HG03175 (cell line): ENCODE data around the gene GNAI3.
A peak's percentile ranks its signal among the peaks of the same experiment; 100 is the strongest.

ENCODE experiments used
- ATAC-seq: cut with Tn5 transposase; IDR thresholded peaks from one replicate; pipeline ENCODE4 v1.9.1; 2021; ENCODE audit warnings: mild to moderate bottlenecking, moderate library complexity; ENCODE audit not compliant: unreplicated experiment

The GNAI3 gene

GRCh38 chr1:109543988-109544735 is 4.3 kb upstream of the GNAI3 start:
- ATAC-seq, result no peak

GRCh38 chr1:109546311-109547109 is 1.9 kb upstream of the GNAI3 start:
- ATAC-seq, result peak; percentile 38

GRCh38 chr1:109547463-109548320 is 723 bp upstream of the GNAI3 start:
- no peak for ATAC-seq

- no peak for ATAC-seq
These were observed 8.1 kb downstream of the GNAI3 start for GRCh38 chr1:109556563-109556962.

GRCh38 chr1:109557520-109557919 is 9.1 kb downstream of the GNAI3 start:
- ATAC-seq, result no peak

- ATAC-seq, result no peak
These were observed 11.6 kb downstream of the GNAI3 start for GRCh38 chr1:109559995-109560394.

GRCh38 chr1:109564194-109564878 is 15.9 kb downstream of the GNAI3 start:
- ATAC-seq, result no peak

GRCh38 chr1:109565241-109565640 is 16.8 kb downstream of the GNAI3 start:
- no peak for ATAC-seq

- ATAC-seq, result no peak
These were observed 18.6 kb downstream of the GNAI3 start for GRCh38 chr1:109566982-109567381.

GRCh38 chr1:109567877-109568672 is 19.7 kb downstream of the GNAI3 start:
- no peak for ATAC-seq

GRCh38 chr1:109569323-109569722 is 20.9 kb downstream of the GNAI3 start:
- no peak for ATAC-seq

GRCh38 chr1:109570414-109570813 is 22.0 kb downstream of the GNAI3 start:
- ATAC-seq, result no peak

GRCh38 chr1:109573785-109574184 is 25.4 kb downstream of the GNAI3 start:
- no peak for ATAC-seq

GRCh38 chr1:109578947-109579443 is 30.6 kb downstream of the GNAI3 start:
- no peak for ATAC-seq

- ATAC-seq, result no peak
These were observed 31.1 kb downstream of the GNAI3 start for GRCh38 chr1:109579491-109579890.

GRCh38 chr1:109582021-109582420 is 33.6 kb downstream of the GNAI3 start:
- no peak for ATAC-seq

GRCh38 chr1:109584766-109585165 is 36.4 kb downstream of the GNAI3 start:
- no peak for ATAC-seq

- no peak for ATAC-seq
These were observed 37.6 kb downstream of the GNAI3 start for GRCh38 chr1:109586055-109586454.

GRCh38 chr1:109589177-109589576 is 40.8 kb downstream of the GNAI3 start:
- no peak for ATAC-seq

GRCh38 chr1:109589679-109590078 is 41.3 kb downstream of the GNAI3 start:
- ATAC-seq, result no peak
